ENCODE results near the gene MEF2A.

- TF ChIP-seq POLR2A (IDR thresholded peaks at IDR 0.05) (no peak), CTCF (IDR thresholded peaks at IDR 0.05) (no peak)
These were observed 13.0 kb downstream of the MEF2A start for GRCh38 chr15:99578809-99579208.
